Progenitor cell of endocrine pancreas (in vitro differentiated cells): ENCODE measurements around the gene LARP1. TPM values are rescaled to one million over a fixed set of nuclear protein-coding genes. Genes with fewer than 3 reads are reported as not detected.
"Not testable (repeated sequence)": the region's sequence is repeated elsewhere in the genome, so short reads cannot be mapped to it uniquely, and the experiment has no call there.

Experiments
- DNase-seq: peaks from one replicate; pipeline ENCODE4 v3.0.0; 2021; ENCODE audit warnings: low spot score; ENCODE audit not compliant: unreplicated experiment
- H3K27ac Mint-ChIP-seq: 2 replicates; pipeline ENCODE4 v1.8.0; 2021; ENCODE audit warnings: mild to moderate bottlenecking, moderate library complexity, mixed read lengths
- H3K27me3 Mint-ChIP-seq: 2 replicates; pipeline ENCODE4 v1.8.0; 2021; ENCODE audit warnings: mixed read lengths
- H3K36me3 Mint-ChIP-seq: 2 replicates; pipeline ENCODE4 v1.8.0; 2022; ENCODE audit warnings: mixed read lengths; ENCODE audit not compliant: insufficient read depth
- H3K4me1 Mint-ChIP-seq: 2 replicates; pipeline ENCODE4 v1.8.0; 2021; ENCODE audit warnings: low read depth, mixed read lengths
- H3K4me3 Mint-ChIP-seq: 2 replicates; pipeline ENCODE4 v1.8.0; 2021; ENCODE audit warnings: low read depth, mild to moderate bottlenecking, moderate library complexity, mixed read lengths
- H3K9me3 Mint-ChIP-seq: 2 replicates; pipeline ENCODE4 v1.8.0; 2021; ENCODE audit warnings: low read depth, mixed read lengths
- total RNA-seq: library from RNA; stranded (reverse); gene quantifications from 2 replicates; pipeline ENCODE4 v1.2.1, GENCODE V29; 2021
- TF ChIP-seq, protein P1 (sequence below): fragments of 200-600 bp; sonication (generic); IDR thresholded peaks from one replicate; pipeline ENCODE4 v1.5.0; 2021; ENCODE audit warnings: antibody characterized with exemption, mild to moderate bottlenecking; ENCODE audit not compliant: unreplicated experiment

Gene LARP1
- total RNA-seq, 1 donor from 2014 or later: 225 TPM

DNA sequence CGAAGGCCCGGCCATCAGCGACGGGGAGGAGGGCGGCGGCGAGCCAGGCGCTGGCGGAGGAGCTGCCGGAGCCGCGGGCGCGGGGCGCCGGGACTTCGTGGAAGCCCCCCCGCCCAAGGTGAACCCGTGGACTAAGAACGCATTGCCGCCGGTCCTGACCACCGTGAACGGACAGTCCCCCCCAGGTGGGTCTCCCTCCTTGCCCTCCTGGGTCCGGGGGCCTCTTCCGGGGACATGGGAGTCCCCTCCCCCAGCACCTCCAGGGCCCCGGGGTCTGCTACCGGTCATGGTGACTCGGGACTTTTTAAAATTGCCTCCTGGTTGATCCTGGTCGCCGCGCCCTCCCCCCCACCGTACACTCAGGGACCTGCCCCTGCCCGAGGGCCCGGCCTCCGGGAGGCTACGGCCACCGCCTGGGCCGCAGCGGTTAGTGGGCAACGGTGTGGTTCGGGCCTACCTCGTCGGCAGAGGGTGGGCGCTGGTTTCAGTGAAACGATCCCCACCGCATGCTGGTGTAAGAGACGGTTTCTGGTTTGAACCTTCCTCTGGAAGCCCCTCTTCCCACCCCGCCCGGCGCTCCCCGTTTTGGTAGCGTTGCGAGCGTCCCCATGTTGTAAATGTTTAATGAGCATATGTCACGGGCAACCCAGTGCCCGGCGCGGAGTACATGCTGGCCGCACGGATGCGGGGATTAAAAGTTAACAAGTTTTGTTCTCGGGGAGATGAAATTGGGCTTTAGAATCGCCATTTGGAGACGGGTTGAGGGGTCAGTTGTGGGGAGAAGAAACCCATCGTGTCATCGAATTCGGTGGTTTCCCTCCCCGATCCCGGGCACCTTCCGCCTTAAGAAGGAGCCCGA lies 1.1 kb downstream of the LARP1 start:
- Mint-ChIP-seq H3K36me3 (no peaks in the 10 kb centered on the region), H3K9me3 (no peaks in the 10 kb centered on the region), H3K27me3 (no peaks in the 10 kb centered on the region), H3K27ac (peak overlapping the region; percentile 98), H3K4me1 (peaks cover 45% of the 10 kb centered on the region), H3K4me3 (peak overlapping the region; percentile 98)
- TF ChIP-seq, protein P1, sequence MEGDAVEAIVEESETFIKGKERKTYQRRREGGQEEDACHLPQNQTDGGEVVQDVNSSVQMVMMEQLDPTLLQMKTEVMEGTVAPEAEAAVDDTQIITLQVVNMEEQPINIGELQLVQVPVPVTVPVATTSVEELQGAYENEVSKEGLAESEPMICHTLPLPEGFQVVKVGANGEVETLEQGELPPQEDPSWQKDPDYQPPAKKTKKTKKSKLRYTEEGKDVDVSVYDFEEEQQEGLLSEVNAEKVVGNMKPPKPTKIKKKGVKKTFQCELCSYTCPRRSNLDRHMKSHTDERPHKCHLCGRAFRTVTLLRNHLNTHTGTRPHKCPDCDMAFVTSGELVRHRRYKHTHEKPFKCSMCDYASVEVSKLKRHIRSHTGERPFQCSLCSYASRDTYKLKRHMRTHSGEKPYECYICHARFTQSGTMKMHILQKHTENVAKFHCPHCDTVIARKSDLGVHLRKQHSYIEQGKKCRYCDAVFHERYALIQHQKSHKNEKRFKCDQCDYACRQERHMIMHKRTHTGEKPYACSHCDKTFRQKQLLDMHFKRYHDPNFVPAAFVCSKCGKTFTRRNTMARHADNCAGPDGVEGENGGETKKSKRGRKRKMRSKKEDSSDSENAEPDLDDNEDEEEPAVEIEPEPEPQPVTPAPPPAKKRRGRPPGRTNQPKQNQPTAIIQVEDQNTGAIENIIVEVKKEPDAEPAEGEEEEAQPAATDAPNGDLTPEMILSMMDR: no peak
- peak; percentile 30 for DNase-seq

DNA sequence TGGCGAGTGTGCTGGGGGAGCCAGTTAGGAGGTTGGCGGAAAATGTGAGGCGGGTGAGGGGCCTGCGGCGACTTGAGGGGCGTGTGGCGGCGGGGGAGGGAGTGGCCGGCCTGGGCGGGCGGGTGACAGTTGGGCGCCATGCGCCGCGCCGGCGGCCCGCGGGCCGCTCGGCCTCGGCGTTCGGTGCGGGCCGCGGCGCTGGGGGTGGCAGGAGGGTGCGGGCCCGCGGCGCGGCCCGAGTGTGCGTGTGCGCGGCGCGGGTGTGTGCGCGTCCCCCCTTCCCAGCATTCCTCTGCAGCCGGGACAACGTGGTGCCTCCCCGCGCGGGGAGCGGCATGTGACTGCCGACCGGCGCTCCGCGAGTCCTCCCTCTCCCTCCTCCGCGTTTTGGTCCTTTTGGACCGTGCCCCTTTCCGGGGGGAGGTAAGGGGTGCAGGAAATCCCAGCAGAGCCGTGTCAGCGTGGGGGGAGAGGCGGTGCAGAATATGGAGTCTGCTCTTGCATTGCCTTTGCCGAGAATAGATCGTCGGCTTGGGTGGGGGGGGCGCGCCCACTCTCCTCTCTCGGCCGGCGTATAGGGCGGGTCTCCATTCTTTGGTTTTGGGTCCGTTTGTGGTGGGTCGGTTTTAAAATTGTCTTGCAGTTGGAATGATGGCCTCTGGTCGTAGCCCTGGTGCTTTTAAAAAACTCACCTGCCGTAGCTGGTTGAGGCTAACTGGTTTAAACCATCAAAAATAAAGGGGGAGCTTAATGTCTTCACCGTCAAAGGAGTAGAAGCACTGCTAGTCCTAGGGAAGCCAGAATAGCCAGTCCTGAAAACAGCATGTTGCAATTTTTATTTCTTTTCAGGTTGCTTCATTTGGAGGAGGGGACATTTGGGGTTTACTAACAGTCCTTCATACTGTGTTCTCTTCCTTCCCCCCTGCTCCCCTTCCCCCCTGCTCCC lies 2.0 kb downstream of the LARP1 start:
- no peaks in the 10 kb centered on the region for H3K9me3 Mint-ChIP-seq
- H3K27ac Mint-ChIP-seq: peak overlapping the region; percentile 98
- H3K4me3 Mint-ChIP-seq: peak overlapping the region; percentile 98
- H3K36me3 Mint-ChIP-seq: no peaks in the 10 kb centered on the region
- DNase-seq: no peak
- TF ChIP-seq, protein P1: no peak
- H3K4me1 Mint-ChIP-seq: peaks cover 52% of the 10 kb centered on the region
- no peaks in the 10 kb centered on the region for H3K27me3 Mint-ChIP-seq

DNA sequence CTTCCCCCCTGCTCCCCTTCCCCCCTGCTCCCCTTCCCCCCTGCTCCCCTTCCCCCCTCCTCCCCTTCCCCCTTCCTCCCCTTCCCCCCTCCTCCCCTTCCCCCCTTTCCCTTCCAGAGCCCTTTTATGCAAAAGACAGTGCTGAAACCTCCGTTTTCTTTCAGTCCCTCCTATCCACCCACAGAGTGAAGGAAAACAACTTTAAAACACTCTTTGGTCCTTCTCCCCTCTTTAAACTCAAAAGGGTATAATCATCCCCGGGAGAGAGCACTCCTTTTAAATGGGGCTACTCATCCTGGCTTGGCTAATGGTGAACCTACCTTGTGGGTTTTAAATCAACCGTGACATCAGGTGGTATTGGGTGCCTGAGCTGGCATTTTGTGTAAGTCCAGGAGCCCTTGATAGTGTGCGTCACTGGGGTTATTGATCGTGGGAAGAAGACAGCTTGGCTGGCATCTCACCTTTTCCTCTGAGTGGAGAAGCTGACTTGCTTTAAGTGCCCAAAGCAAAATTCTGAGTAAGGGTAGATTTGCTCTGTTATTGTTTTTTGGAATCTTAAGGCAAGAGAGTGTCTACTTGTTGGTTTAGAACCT lies 2.7 kb downstream of the LARP1 start:
- DNase-seq: no peak
- H3K36me3 Mint-ChIP-seq: no peaks in the 10 kb centered on the region
- H3K4me1 Mint-ChIP-seq: peaks cover 56% of the 10 kb centered on the region
- H3K27me3 Mint-ChIP-seq: no peaks in the 10 kb centered on the region
- H3K4me3 Mint-ChIP-seq: peak overlapping the region; percentile 83
- TF ChIP-seq, protein P1: no peak
- no peaks in the 10 kb centered on the region for H3K9me3 Mint-ChIP-seq
- peak overlapping the region; percentile 91 for H3K27ac Mint-ChIP-seq

DNA sequence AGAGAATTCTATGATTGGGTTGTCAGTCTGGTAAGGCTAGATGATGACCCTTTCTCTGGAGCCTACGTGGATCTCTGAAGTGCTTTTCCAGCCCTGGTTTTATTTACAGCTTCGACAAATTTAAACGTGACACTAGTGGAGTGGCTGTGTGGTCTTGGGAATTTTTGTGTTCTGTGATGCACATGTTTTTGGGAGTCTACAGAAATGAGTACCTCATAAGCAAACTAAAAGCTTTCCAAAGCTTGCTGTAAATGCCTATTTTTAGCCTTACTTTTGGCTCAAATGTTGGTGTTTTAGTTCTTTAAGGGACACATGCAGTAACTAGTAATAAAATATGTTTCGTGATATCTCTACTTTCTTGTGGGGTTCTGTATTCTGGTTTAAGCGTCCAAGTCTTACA lies 3.3 kb downstream of the LARP1 start:
- Mint-ChIP-seq H3K9me3 (no peaks in the 10 kb centered on the region), H3K27me3 (no peaks in the 10 kb centered on the region), H3K4me1 (peaks cover 55% of the 10 kb centered on the region), H3K36me3 (no peaks in the 10 kb centered on the region), H3K4me3 (peak overlapping the region; percentile 83), H3K27ac (peak overlapping the region; percentile 12)
- TF ChIP-seq, protein P1: no peak
- DNase-seq: no peak

DNA sequence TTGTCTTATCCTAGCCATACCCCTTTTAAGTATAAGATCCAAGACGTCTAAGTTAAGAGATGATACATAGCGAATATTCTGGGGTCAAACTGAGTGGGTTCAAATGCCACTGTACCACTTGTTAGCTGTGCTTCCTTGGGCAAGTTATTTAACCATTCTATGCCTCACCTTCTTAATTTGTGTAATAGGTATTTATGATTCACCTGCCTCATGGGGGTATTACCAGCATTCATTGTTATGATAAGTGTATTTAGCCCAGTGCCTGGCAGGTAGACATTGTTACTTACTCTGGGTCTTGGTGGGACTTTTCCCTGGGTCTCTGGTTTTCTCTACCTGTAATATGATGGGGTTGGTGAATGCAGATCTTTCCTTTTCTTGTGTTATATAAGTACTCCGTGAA lies 3.8 kb downstream of the LARP1 start:
- Mint-ChIP-seq H3K27ac (peak overlapping the region; percentile 12), H3K27me3 (no peaks in the 10 kb centered on the region), H3K4me3 (peak overlapping the region; percentile 83), H3K36me3 (no peaks in the 10 kb centered on the region), H3K4me1 (peaks cover 51% of the 10 kb centered on the region), H3K9me3 (no peaks in the 10 kb centered on the region)
- TF ChIP-seq, protein P1: no peak
- DNase-seq: no peak

DNA sequence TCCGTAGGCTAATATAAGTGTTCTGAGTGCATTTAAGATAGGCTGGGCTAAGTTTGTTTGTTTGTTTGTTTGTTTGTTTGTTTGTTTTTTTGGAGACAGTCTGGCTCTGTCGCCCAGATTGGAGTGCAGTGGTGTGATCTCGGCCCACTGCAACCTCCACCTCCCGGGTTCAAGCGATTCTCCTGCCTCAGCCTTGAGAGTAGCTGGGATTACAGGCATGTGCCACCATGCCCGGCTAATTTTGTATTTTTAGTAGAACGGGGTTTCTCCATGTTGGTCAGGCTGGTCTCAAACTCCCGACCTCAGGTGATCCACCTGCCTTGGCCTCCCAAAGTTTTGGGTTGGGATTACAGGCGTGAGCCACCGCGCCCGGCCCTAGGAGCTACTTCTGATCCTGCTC lies 4.7 kb downstream of the LARP1 start:
- not testable (repeated sequence) for H3K27ac Mint-ChIP-seq, H3K4me3 Mint-ChIP-seq

More for the DNA sequence above, 4.7 kb downstream of the LARP1 start:
- not testable (repeated sequence) for H3K9me3 Mint-ChIP-seq, H3K36me3 Mint-ChIP-seq, H3K27me3 Mint-ChIP-seq, DNase-seq
- H3K4me1 Mint-ChIP-seq: peaks cover 48% of the 10 kb centered on the region
